G401.6 (cell line): Measurements from ENCODE around the gene P3H4.

ENCODE experiments used
- FAIRE-seq: peaks from 2 replicates; lab custom pipeline; 2012; peaks lifted over from hg19 to GRCh38; lab: Jason Lieb, UNC

P3H4 gene

GRCh38 chr17:41821776-41822175 is 10.0 kb upstream of the P3H4 start:
- FAIRE-seq, result no peak

GRCh38 chr17:41818024-41818423 is 6.3 kb upstream of the P3H4 start:
- no peak for FAIRE-seq

- no peak for FAIRE-seq
Observed at GRCh38 chr17:41816637-41817320, 5.0 kb upstream of the P3H4 start.

- FAIRE-seq, result no peak
Observed at GRCh38 chr17:41814195-41814594, 2.4 kb upstream of the P3H4 start.

- no peak for FAIRE-seq
Observed at GRCh38 chr17:41813699-41814124, 2.0 kb upstream of the P3H4 start.

- no peak for FAIRE-seq
Observed at GRCh38 chr17:41813152-41813680, 1.5 kb upstream of the P3H4 start.

- peak; percentile 75 for FAIRE-seq
Observed at GRCh38 chr17:41812381-41813151, 817 bp upstream of the P3H4 start, which contains the start of gene FKBP10. Gene FKBP10 (plus strand): TSS chr17:41813004. CDS start chr17:41813035, 31 bp downstream.

GRCh38 chr17:41810659-41811548 is 845 bp downstream of the P3H4 start:
- no peak for FAIRE-seq

GRCh38 chr17:41806685-41807445 is 4.9 kb downstream of the P3H4 start:
- no peak for FAIRE-seq

GRCh38 chr17:41803049-41804020 is 8.4 kb downstream of the P3H4 start:
- FAIRE-seq, result no peak

- peak; percentile 90 for FAIRE-seq
Observed at GRCh38 chr17:41801374-41802271, 10.1 kb downstream of the P3H4 start.

GRCh38 chr17:41800601-41801373 is 11.0 kb downstream of the P3H4 start:
- FAIRE-seq, result no peak

GRCh38 chr17:41799366-41799765 is 12.4 kb downstream of the P3H4 start:
- no peak for FAIRE-seq

GRCh38 chr17:41797377-41797776 is 14.4 kb downstream of the P3H4 start:
- FAIRE-seq, result no peak

- no peak for FAIRE-seq
Observed at GRCh38 chr17:41796121-41796895, 15.4 kb downstream of the P3H4 start.

- FAIRE-seq, result no peak
Observed at GRCh38 chr17:41794540-41794975, 17.2 kb downstream of the P3H4 start.

- FAIRE-seq, result no peak
Observed at GRCh38 chr17:41793784-41794539, 17.8 kb downstream of the P3H4 start.
